MM.1S (cell line): ENCODE data around the gene TEX48.

Experiments used
- EZH2 ChIP-seq: fragments of 300-600 bp; sonication (generic); optimal IDR thresholded peaks from 2 replicates; pipeline ENCODE3; 2017; ENCODE audit warnings: low read depth, mild to moderate bottlenecking, antibody characterized with exemption, low read length, mixed read lengths
- EZH2phosphoT487 ChIP-seq: fragments of 300-600 bp; sonication (generic); IDR thresholded peaks from 2 replicates; pipeline ENCODE4 v1.6.1; 2018; ENCODE audit warnings: antibody characterized with exemption, low read length
- TF ChIP-seq, protein P1 (sequence below): fragments of 300-600 bp; sonication (generic); IDR thresholded peaks from 2 replicates; pipeline ENCODE4 v1.5.1; 2016; ENCODE audit warnings: antibody characterized with exemption, low read length, mixed read lengths

GRCh38 chr9:114634387-114634786, 47.6 kb downstream of the TEX48 start:
- TF ChIP-seq, protein P1, sequence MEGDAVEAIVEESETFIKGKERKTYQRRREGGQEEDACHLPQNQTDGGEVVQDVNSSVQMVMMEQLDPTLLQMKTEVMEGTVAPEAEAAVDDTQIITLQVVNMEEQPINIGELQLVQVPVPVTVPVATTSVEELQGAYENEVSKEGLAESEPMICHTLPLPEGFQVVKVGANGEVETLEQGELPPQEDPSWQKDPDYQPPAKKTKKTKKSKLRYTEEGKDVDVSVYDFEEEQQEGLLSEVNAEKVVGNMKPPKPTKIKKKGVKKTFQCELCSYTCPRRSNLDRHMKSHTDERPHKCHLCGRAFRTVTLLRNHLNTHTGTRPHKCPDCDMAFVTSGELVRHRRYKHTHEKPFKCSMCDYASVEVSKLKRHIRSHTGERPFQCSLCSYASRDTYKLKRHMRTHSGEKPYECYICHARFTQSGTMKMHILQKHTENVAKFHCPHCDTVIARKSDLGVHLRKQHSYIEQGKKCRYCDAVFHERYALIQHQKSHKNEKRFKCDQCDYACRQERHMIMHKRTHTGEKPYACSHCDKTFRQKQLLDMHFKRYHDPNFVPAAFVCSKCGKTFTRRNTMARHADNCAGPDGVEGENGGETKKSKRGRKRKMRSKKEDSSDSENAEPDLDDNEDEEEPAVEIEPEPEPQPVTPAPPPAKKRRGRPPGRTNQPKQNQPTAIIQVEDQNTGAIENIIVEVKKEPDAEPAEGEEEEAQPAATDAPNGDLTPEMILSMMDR, result no peak
- TF ChIP-seq EZH2 (no peak), EZH2phosphoT487 (no peak)
